Measurements from ENCODE around the gene ANAPC7.

- TF ChIP-seq CTCF (conservative IDR thresholded peaks at IDR 0.05) (no peak), EZH2 (IDR thresholded peaks at IDR 0.05; ENCODE audit: low read depth) (no peak)
These were observed 59.6 kb downstream of the ANAPC7 start for GRCh38 chr12:110343736-110344555.
